ENCODE results near the gene PTPRN2. TPM values are rescaled to one million over a fixed set of nuclear protein-coding genes. Genes with fewer than 3 reads are reported as not detected.

The PTPRN2 gene
- total and polyA plus RNA-seq, 8 donors, result 4.9 to 136 (median 46.8) TPM

DNA sequence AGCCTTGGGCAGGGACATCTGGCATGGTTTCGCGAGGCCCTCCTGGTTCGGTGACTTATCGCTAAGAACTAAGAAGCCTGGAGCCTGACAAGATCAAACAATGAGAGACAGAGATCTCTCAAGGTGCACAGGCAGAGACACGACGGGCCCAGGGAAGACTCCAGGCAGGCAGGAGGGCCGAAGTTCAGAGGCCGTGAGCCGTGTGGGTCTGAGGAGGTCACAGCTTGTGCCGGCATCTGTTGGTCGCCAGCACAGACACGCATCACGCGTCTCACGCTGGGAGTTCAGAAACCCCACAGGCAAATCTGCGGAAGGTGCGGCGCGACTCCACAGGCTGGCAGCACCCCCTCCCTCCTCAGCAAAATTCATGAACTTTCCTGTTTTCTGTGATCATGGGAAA, 936.8 kb downstream of the PTPRN2 start:
- DNase-seq, result no peak
- H3K9me3 ChIP-seq, result no peaks in the 10 kb centered on the region
- peaks cover 0 to 24% (median 8%) of the 10 kb centered on the region in 4 donors for H3K36me3 ChIP-seq
- no peak for TF ChIP-seq POLR2A (IDR thresholded peaks at IDR 0.05)
- no peak for TF ChIP-seq CTCF (IDR thresholded peaks at IDR 0.05)
- TF ChIP-seq POLR2AphosphoS5 (IDR thresholded peaks at IDR 0.05), result no peak
- no peak for TF ChIP-seq EP300 (IDR thresholded peaks at IDR 0.05)
- 91 to 96% (median 95%) methylated on average over 18 to 19 of the region's 19 CpGs for WGBS, 5 donors
- no peaks in the 10 kb centered on the region for H3K4me1 ChIP-seq
- no peak overlapping the region for H3K27ac ChIP-seq
- no peaks in the 10 kb centered on the region for H3K27me3 ChIP-seq
- H3K4me3 ChIP-seq, result no peak overlapping the region
- intact Hi-C loops (cut with DNase I; ENCODE audit: low total_unique reads), result no loop called here

DNA sequence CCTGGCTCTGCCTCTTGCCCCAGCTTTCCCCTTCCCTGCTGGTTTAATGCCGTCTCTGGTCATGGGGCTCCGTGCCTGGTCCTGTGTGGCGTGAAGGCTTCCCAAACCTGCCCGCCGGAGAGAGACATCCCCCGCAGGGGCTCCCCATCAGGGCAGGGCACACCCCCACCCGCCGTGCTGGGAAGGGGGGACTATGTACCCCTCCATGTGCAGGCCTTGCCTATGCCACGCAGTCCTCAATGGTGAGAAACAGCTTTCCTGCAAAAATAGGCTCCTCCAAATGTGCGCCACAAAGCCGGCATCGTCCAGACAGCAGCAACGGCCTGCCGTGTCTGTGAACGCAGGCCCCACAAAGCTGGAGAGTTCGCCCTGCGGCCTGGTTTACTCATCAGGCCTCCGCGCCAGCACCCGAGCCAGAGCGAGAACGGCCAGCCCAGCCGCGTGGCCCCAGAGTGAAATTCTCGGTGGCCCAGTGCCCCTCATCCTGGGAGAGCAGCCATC, 937.4 kb downstream of the PTPRN2 start:
- Histone ChIP-seq H3K4me3 (no peak overlapping the region), H3K36me3 (peaks cover 0 to 17% (median 3%) of the 10 kb centered on the region in 4 donors), H3K27me3 (no peaks in the 10 kb centered on the region), H3K9me3 (no peaks in the 10 kb centered on the region), H3K27ac (no peak overlapping the region), H3K4me1 (no peaks in the 10 kb centered on the region)
- no peak for TF ChIP-seq CTCF (IDR thresholded peaks at IDR 0.05)
- DNase-seq, result no peak
- intact Hi-C loops (cut with DNase I; ENCODE audit: low total_unique reads), result no loop called here
- 92 to 95% (median 93%) methylated on average over 19 to 25 of the region's 25 CpGs for WGBS, 5 donors

DNA sequence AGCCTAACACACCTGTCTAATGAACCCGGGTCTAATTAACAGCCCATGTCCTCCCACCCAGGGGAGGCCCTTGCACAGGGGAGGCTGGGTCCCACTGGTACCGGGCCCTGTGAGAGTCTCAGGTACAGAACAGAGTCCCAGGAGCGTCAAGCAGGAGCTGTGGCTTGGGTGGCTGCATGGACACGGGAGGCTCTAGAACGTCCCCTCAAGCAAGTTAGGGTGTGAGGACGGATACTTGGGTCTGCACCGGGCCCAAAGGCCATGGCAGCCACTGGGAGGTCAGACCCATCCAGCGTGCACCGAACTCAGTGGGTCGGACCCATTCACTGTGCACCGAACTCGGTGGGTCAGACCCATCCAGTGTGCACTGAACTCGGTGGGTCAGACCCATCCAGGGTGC, 941.1 kb downstream of the PTPRN2 start:
- intact Hi-C loops (cut with DNase I; ENCODE audit: low total_unique reads), result no loop called here
- no peak for DNase-seq
- H3K27ac ChIP-seq, result no peak overlapping the region
- no peaks in the 10 kb centered on the region for H3K27me3 ChIP-seq
- no peaks in the 10 kb centered on the region for H3K4me1 ChIP-seq
- H3K4me3 ChIP-seq, result no peak overlapping the region
- 95 to 100% (median 98%) methylated on average over 4 to 13 of the region's 13 CpGs for WGBS, 5 donors
- no peak for TF ChIP-seq POLR2AphosphoS5 (IDR thresholded peaks at IDR 0.05)
- no peak for TF ChIP-seq CTCF (IDR thresholded peaks at IDR 0.05)
- no peak for TF ChIP-seq POLR2A (IDR thresholded peaks at IDR 0.05)
- TF ChIP-seq EP300 (IDR thresholded peaks at IDR 0.05), result no peak
- H3K36me3 ChIP-seq, result no peaks in the 10 kb centered on the region
- H3K9me3 ChIP-seq, result peaks cover 0 to 3% (median 1%) of the 10 kb centered on the region in 4 donors

DNA sequence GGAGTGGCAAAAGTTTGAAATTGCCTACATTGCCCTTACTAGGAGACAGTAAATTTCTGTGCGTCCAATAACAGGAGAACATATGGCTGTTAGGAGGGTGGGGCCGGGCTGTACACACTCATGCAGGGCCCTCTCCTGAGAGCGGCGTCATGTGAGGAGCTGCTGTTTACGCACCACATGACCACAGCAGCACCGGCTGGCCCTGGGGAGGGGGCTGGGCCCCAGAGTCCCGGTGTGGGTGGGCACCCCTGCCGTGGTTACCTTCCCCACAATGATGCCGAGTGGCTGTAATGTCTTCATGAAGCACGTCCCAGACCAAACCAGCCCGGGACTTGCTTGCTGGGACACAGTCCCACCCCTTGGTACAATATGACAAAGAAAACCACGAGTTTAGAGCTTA, 942.1 kb downstream of the PTPRN2 start:
- no peak for DNase-seq
- WGBS, 5 donors, result 81 to 94% (median 85%) methylated on average over 12 of the region's 12 CpGs
- TF ChIP-seq EP300 (IDR thresholded peaks at IDR 0.05), result no peak
- TF ChIP-seq POLR2AphosphoS5 (IDR thresholded peaks at IDR 0.05), result no peak
- no peak for TF ChIP-seq CTCF (IDR thresholded peaks at IDR 0.05)
- no peak for TF ChIP-seq POLR2A (IDR thresholded peaks at IDR 0.05)

More for the DNA sequence above, 942.1 kb downstream of the PTPRN2 start:
- no peak overlapping the region for H3K27ac ChIP-seq
- intact Hi-C loops (cut with DNase I; ENCODE audit: low total_unique reads), result no loop called here
- H3K9me3 ChIP-seq, result peaks cover 0 to 12% (median 8%) of the 10 kb centered on the region in 4 donors
- no peaks in the 10 kb centered on the region for H3K4me1 ChIP-seq
- no peaks in the 10 kb centered on the region for H3K27me3 ChIP-seq
- H3K36me3 ChIP-seq, result no peaks in the 10 kb centered on the region
- H3K4me3 ChIP-seq, result no peak overlapping the region
